Spleen (tissue), 7 donors: ENCODE measurements around the gene ALOXE3.
A peak's percentile ranks its signal among the peaks of the same experiment; 100 is the strongest.

ENCODE experiments used
- POLR2AphosphoS5 ChIP-seq, 3 donors: sonication (generic); formaldehyde crosslinking; IDR thresholded peaks; one replicate each; pipeline ENCODE4 v1.5.1; 2017; ENCODE audit warnings: antibody characterized with exemption in 3 of 3
- TF ChIP-seq, protein P1 (sequence below), 11 experiments: fragments of 200-600 bp in 7 of 11; fragments of 450-650 bp in 4 of 11; sonication (generic) in 4 of 11; IDR thresholded peaks in 8 of 11; conservative IDR thresholded peaks in 3 of 11; 1 replicate in 7 of 11; 2 replicates in 4 of 11; pipeline versions ENCODE4 v1.4.0 to v1.8.0; 2016 to 2021; ENCODE audit warnings: antibody characterized with exemption in 11 of 11, inconsistent platforms in 4 of 11, mild to moderate bottlenecking in 1 of 11
- donor health status: DM: no; HTN: no; CAD: no; lungs with moderate emphysema.
- donor health status: DM: no; HTN: no; CAD: no.
- donor health status: DM: no; HTN: no; CAD: no.

DNA sequence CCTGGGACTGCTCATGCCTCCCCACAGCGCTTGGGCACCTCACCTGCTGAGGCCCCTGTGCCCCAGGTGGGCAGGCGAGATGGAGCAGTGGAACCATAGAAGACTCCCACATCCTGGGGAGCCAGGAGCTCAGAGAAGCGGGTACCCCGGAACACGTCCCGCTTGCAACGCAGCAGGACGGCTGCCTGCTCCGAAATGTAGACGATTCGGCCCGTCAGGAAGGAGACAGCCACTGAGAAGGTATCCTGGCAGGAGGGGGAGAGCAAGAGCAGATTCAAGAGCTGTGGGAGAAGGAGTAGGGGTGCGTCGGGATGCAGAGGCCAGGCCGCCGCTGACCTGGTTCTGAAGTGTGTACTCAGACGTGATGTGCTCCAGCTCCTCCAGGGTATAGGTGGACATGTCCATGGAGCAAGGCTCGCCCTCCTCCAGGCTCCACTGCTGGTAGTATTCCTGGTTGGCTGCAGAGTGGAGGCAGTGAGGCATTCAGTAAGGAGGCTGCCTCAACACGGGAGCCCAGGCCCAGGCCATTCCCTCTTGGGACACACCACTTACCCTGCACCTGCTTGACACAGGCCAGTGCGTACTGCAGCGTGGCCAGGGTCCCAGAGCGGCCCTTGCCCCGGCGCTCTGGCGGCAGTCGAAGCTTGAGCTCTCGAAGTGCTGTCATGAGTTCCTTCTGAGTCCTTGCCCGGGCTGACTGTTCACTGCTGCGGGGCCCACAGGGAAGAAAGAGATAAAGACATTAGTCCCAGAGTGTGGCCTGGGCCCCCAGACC lies 31.3 kb upstream of the ALOXE3 start:
- TF ChIP-seq, protein P1, sequence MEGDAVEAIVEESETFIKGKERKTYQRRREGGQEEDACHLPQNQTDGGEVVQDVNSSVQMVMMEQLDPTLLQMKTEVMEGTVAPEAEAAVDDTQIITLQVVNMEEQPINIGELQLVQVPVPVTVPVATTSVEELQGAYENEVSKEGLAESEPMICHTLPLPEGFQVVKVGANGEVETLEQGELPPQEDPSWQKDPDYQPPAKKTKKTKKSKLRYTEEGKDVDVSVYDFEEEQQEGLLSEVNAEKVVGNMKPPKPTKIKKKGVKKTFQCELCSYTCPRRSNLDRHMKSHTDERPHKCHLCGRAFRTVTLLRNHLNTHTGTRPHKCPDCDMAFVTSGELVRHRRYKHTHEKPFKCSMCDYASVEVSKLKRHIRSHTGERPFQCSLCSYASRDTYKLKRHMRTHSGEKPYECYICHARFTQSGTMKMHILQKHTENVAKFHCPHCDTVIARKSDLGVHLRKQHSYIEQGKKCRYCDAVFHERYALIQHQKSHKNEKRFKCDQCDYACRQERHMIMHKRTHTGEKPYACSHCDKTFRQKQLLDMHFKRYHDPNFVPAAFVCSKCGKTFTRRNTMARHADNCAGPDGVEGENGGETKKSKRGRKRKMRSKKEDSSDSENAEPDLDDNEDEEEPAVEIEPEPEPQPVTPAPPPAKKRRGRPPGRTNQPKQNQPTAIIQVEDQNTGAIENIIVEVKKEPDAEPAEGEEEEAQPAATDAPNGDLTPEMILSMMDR (IDR thresholded peaks at IDR 0.05 in 8 of 11, conservative IDR thresholded peaks at IDR 0.05 in 3 of 11), result no peak
- TF ChIP-seq POLR2AphosphoS5 (IDR thresholded peaks at IDR 0.05), result peak in 2 of 3 donors; percentile 11 to 55
